Middle frontal gyrus (tissue), 1 donor: ENCODE measurements around the gene RAC3.

Source experiments
- DNase-seq: peaks from one replicate; pipeline ENCODE4 v3.0.0-alpha.2; 2015; ENCODE audit warnings: low spot score; ENCODE audit errors: extremely low spot score

The RAC3 gene

DNA sequence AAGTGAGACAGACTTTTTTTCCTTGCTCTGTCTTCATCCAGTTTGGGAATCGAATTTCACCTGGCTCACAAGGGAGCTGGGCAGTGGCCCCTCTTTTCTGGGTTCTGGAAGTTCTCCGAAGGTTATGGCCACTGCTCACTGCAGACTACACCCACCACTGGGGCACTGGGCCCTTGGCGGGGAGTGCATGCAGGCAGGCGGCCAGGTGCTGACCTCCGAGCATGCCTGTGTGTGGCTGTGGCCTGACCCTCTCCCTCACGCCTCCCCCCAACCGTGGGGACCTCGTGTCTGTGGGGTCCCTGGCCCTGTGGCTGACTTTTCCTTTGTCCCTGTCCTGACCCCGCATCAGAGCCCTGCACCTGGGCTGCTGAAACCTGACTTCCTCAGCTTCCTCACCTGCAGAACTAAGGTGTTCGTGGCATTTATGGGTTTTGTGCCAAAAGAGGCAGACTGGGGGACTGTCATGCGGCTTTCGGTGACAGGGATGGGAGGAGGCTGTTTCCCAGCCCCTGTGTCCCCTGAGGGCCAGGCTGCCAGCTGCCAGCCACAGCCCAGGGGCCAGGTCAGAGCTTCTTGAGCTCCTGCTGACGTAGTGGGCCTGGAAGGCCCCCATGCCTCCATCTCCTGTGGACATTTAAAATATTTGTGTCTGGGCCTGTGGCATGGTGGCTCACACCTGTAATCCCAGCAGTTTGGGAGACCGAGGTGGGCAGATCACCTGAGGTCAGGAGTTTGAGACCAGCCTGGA lies 32.6 kb upstream of the RAC3 start:
- no peak for DNase-seq

GRCh38 chr17:81999587-81999975 lies 31.9 kb upstream of the RAC3 start:
- no peak for DNase-seq

DNA sequence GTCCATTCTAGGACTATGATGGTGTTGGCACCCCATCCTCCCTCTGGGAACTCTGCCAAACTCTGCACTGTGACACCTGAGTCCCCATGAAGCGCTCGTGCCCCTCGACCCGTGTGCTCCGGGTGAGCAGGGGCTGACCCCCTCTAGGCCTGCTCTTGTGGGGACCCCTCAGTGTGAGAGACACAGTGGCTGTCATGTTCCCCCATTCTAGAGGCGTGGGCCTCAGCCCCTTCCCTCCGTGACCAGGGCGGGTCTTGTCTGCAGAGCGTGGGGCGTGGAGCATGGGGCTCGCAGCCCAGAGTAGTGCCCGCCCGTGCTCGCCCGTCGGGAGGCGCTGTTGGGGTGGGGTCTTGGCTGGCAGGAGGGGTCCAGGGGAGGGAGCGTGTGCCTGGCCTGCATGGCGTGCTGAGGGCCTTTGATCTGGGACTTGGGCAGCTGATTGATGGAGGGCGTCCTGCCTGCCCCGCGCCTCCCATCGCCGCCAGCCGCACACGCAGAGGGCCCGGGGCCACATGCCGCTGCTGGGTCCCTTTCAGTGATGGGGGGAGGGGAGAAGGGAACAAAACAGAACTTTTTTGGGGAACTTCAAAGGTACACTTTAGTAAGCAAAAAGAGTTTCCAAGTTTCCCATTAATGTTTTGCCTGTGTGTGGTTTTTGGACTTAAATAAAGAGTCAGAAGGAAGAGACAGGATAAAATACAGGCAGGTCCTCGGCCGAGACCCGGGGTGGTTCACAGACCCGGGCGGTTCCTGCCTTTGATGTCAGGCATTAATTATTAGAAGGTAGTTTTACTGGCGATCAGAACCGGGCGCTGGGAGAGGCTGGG lies 31.3 kb upstream of the RAC3 start:
- DNase-seq: no peak

DNA sequence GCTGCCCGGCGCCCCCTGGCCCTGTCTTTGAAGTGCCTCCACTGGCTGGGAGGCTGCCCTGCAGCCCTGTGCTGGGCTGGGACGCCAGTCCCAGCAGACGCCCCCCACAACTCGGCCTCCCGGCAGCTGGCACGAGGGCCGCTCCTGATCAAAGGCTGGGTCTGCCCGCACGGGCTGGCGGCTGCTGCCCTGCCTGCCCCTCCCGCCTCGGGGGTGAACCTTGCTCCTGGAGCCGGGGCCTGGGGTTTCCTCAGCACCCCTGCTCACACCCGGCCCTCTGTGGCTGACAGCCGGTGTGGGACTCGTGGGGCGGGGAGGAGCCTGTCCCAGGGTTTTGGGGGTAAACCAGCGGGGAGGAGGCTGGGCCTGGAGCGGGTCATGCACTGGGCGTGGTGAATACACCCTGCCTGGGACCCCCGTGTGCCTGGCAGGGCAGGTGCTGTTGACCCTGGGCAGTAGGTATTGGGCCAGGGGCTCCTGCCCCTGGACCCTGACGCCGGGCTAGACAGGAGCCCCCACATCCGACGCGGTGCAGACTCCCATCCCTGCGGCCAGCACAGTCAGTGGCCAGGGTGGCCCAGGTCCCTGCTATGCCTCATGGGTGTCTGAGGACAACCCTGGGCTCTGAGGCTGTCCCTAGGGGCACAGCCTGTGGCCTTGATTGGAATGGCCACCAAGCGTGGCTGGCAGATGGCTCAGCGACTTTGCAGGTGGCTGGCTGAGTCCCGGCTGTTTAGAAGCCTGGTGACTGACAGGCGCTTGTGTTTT lies 30.5 kb upstream of the RAC3 start:
- DNase-seq: no peak

GRCh38 chr17:82001571-82002056 lies 29.9 kb upstream of the RAC3 start:
- DNase-seq: no peak

DNA sequence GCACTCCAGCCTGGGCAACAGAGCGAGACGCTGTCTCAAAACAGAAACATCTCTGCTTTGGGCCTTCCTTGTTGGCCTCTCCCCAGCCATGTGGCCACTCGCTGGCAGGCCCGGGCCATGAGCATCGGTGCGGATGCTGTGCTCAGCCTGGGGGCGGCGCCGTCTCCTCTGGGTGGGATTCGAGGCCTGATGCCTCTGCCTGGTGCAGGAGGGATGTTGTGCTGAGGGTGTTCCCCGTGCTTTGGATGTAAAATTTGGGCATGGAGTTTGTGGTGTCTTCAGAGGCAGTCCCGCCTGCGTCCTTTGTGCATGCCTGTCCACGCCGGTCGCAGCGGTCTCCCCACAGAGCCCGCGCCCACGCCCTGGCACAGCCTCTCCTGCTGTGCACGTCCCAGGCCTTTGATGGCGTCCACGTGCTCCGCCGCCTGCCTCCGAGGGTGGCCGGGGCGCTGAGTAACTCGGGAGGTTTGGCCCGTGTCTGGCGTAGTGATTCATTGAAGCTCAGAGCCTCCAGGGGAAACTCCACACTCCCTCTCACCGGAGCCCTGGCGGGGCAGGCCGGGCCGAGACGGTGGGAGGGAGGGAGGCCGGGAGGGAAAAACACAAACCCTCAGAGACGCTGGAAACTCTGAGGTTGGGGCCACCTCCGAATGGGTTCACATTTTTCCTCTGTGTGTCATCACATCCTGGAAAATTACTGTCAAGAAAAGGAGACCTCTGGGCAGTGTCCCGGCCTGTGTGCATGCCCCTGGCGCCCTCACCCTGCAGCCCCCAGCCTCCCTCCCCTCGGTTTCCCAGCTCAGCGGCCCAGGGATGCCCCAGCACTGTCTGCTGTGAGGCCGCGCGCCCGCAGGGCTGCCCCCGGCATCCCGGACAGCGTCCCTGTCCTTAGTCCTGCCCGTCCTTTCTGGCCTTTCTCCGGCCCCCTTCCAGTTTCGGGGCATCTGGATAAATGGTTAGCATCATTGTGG lies 27.8 kb upstream of the RAC3 start:
- no peak for DNase-seq

DNA sequence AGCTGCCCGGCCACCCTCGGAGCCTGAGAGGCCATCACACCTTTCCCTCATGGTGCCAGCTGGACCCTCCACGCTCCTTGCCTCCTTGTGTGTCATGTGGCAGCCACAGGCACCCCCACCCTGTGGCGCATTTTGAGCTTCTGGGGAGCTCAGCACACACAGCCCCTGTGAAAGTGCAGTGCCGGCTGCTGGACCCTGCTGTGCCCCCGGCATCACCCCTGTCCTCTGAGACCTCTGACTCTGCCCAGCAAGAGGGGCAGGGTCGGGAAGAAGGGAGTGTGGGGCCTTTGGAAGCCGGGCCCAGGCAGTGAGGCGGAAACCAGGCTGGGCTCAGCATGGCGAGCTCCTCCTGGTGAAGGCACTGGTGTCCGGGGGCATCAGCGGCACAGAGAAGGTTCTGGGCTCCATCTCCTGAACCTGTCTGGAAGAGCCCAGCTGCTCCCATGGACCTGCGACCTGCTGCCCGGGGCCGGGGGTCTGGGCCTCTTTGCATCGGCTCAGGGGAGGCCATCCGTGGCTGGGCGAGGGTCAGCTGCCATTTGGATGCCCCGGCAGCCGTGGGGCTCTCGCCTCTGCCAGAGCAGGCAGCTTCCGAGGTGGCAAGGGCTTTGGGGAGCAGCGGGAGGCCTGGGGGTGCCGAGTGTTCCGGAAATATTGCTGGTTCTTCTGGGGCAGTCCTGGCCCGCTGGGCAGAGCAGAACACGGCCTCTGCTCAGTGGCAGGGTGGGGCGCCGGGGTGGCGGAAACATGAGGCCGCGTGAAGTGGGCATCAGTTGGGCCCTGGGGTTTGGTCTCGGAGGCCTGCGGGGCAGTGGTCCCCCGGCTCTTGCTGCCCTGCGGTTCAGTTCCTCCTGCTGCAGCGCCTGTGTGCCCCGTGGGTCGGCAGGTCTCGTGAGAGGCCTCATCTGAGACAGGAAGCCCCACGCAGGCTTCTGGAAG lies 26.7 kb upstream of the RAC3 start:
- DNase-seq: no peak

DNA sequence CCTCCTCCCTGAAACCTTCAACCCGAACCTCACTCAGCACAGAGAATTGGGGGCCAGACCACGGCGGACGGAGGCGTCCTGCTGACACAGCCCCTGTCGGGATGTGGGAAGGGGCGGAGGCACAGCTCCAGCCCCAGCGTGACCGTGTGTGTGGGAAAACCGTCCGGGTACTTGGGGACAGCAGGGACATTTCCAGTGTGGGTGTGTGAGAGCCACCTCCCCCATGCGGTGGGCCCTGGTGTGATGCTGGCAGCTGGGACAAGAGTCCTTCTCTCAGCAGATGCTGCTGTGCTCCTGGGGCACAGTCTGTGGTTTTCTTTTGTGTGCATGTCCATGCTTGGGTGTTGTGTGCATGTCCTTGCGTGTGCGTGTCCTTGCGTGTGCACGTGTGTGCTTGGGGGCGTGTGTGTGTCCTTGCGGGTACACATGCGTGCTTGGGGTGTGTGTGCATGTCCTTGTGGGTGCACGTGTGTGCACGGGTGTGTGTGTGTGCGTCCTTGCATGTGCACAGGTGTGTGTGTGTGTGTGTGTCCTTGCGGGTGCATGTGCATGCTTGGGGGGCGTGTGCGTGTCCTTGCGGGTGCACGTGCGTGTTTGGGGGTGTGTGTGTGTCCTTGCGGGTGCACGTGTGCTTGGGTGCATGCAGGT lies 25.7 kb upstream of the RAC3 start:
- no peak for DNase-seq

- no peak for DNase-seq
These were observed 24.8 kb upstream of the RAC3 start for GRCh38 chr17:82006468-82007227.

GRCh38 chr17:82007228-82007494 lies 24.3 kb upstream of the RAC3 start:
- no peak for DNase-seq

GRCh38 chr17:82007495-82008257 lies 23.8 kb upstream of the RAC3 start:
- no peak for DNase-seq

- DNase-seq: no peak
These were observed 23.1 kb upstream of the RAC3 start for GRCh38 chr17:82008258-82008940.

GRCh38 chr17:82008941-82009405 lies 22.5 kb upstream of the RAC3 start:
- no peak for DNase-seq

DNA sequence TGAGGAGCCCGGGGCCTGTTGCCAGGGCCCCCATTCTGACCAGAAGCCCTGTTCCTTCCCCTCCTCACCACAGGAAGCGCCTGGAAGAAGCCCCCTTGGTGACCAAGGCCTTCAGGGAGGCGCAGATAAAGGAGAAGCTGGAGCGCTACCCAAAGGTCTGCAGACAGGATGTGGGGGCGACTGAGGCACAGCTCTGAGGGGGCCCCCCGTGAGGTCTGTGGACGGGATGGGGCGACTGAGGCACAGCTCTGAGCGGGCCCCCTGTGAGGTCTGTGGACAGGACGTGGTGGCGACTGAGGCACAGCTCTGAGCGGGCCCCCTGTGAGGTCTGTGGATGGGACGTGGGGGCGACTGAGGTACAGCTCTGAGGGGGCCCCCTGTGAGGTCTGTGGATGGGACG lies 22.1 kb upstream of the RAC3 start:
- no peak for DNase-seq

DNA sequence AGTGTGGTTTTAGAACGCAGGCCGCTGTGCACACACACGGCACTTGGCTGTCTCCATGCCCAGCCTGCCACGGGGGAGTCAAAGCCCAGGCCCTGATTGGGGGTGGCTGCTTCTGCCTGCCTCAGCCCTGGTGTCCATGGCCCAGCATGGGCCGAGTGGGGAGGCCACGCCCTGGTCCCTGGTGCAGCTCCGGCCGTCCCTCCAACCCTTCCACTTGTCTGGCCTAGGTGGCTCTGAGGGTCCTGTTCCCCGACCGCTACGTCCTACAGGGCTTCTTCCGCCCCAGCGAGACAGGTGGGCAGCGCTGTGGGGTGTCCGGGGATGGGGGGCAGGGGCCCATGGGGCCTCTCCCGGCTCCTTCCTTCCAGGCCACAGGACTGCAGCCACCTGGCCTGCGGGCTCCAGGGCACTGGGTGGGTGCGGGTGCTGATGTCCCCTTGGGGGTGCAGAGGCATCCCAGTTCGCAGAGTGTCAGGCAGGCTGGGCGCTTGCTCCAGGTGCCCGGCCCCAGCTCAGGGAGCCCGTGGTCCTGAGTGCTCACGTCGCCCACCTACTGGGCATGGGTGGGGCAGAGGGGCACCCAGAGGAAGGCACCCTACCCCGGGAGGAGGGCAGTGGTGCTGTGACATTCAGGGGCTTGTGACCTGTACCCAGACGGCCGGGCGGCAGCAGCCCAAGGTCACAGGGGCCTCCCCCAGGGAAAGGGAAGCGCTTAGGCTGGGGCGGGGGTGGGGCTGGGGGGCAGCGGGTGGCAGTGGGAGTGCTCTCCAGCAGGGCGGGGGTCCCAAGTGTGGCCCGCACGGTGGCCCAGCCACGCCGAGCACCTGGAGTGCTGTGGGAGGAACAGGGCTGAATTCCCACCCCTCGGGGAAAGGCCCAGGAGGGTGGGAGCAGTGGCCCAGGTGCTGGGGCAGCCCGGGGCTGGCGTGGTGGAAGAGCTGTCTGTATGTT lies 20.6 kb upstream of the RAC3 start:
- no peak for DNase-seq

DNA sequence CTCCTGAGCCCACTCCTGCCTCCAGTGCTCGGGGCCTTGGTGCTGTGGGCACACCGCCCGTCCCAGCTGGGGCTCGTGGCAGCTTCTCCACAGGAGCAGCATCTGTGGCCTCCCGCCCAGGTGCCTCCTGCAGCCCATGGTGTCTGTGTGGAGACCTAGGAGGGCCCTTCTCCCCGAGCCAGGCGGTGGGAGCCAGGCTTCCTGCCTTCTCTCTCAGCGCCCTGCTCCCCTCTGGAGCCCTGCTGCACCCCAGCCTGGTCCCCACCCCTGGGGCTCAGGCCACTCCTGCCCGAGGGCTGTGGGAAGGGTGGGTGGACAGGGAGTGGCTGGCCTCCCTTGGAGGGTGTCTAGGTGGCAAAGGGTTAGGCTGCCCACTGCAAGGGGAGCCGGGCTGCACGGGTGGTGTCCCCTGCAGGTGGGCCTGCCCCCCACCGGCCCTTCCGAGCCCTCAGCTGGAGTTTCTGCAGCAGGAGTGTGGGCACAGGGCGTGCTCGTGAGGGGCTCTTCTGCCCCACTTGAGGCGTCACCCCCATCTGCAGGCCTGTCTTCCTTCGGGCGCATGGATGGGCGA lies 19.8 kb upstream of the RAC3 start:
- DNase-seq: no peak
